GM12878 (cell line): ENCODE data around the gene SHISA9. TPM values are rescaled to one million over a fixed set of nuclear protein-coding genes. Genes with fewer than 3 reads are reported as not detected.

ENCODE experiments used
- ASH2L ChIP-seq: fragments of 300-600, 200-600 bp; sonication (generic); IDR thresholded peaks from 2 replicates; pipeline ENCODE4 v1.6.1; 2017; ENCODE audit warnings: low read depth, mild to moderate bottlenecking, borderline replicate concordance
- CBFB ChIP-seq: IDR thresholded peaks from 2 replicates; pipeline ENCODE4 v1.6.1; 2016; ENCODE audit warnings: antibody characterized with exemption, low read depth
- CREB1 ChIP-seq: IDR thresholded peaks from 2 replicates; pipeline ENCODE4 v1.6.1; 2012; ENCODE audit warnings: low read depth, mild to moderate bottlenecking, inconsistent platforms
- E2F8 ChIP-seq: fragments of 450-650 bp; IDR thresholded peaks from 2 replicates; pipeline ENCODE4 v1.6.1; 2018; ENCODE audit warnings: mild to moderate bottlenecking, low read depth, moderate library complexity; ENCODE audit not compliant: partially characterized antibody
- FOS ChIP-seq: IDR thresholded peaks from 3 replicates; pipeline ENCODE4 v1.6.1; 2011; ENCODE audit warnings: borderline replicate concordance; ENCODE audit not compliant: insufficient read length; ENCODE audit errors: extremely low read depth
- KLF5 ChIP-seq: fragments of 450-650 bp; IDR thresholded peaks from 2 replicates; pipeline ENCODE4 v1.6.1; 2014; ENCODE audit warnings: mild to moderate bottlenecking; ENCODE audit not compliant: partially characterized antibody
- NBN ChIP-seq: fragments of 450-650 bp; IDR thresholded peaks from 2 replicates; pipeline ENCODE4 v1.6.1; 2016
- NFXL1 ChIP-seq: fragments of 450-650 bp; IDR thresholded peaks from 2 replicates; pipeline ENCODE4 v1.6.1; 2017; ENCODE audit warnings: antibody characterized with exemption, mild to moderate bottlenecking, borderline replicate concordance
- NR2C1 ChIP-seq: fragments of 450-650 bp; IDR thresholded peaks from 2 replicates; pipeline ENCODE4 v1.6.1; 2017; ENCODE audit warnings: antibody characterized with exemption, mild to moderate bottlenecking, moderate library complexity
- SPI1 ChIP-seq: IDR thresholded peaks from 2 replicates; pipeline ENCODE4 v1.6.1; 2011; ENCODE audit warnings: low read depth, mild to moderate bottlenecking, low read length, moderate library complexity, borderline replicate concordance; ENCODE audit not compliant: insufficient read depth
- SREBF1 ChIP-seq: IDR thresholded peaks from 2 replicates; pipeline ENCODE4 v1.6.1; 2012; ENCODE audit warnings: mild to moderate bottlenecking, low read length
- SUZ12 ChIP-seq: fragments of 200-600 bp; sonication (generic); IDR thresholded peaks from one replicate; pipeline ENCODE4 v1.6.1; 2018; ENCODE audit warnings: antibody characterized with exemption, mild to moderate bottlenecking; ENCODE audit not compliant: unreplicated experiment
- YY1 ChIP-seq: IDR thresholded peaks from 2 replicates; pipeline ENCODE4 v1.6.1; 2011; ENCODE audit warnings: low read depth, mild to moderate bottlenecking, low read length
- polyA plus RNA-seq, 11 experiments: library from polyadenylated mRNA; depleted of rRNA in 4 of 11; unstranded in 6 of 11; stranded (reverse) in 5 of 11; fragments of >200 nt; fragmentation: Nextera tagmentation in 4 of 11; fragmentation: Illumina TruSeq in 1 of 11; extraction: Ambion mirVana in 4 of 11; extraction: Trizol in 1 of 11; gene quantifications; 1 replicate in 1 of 11; 2 replicates in 10 of 11; pipeline versions ENCODE4 v1.2.1 to v1.2.3, GENCODE V29; 2011 to 2016; ENCODE audit warnings: inconsistent platforms in 2 of 11, missing spikeins in 2 of 11, low read depth in 1 of 11
- total RNA-seq, 4 experiments: library from RNA; depleted of rRNA in 3 of 4; stranded (reverse); fragments of >200 nt in 3 of 4; fragmentation: Illumina TruSeq in 1 of 4; extraction: Trizol in 1 of 4; gene quantifications; 2 replicates each; pipeline versions ENCODE4 v1.2.1 to v1.2.3, GENCODE V29; 2013 to 2021
- TF ChIP-seq, protein P1 (sequence below): IDR thresholded peaks from 2 replicates; pipeline ENCODE4 v1.6.1; 2011; ENCODE audit warnings: borderline replicate concordance, low read depth, mild to moderate bottlenecking, moderate library complexity, mixed read lengths, low read length; ENCODE audit not compliant: insufficient read depth; ENCODE audit errors: extremely low read length
- TF ChIP-seq, protein P2 (sequence below): fragments of 450-650 bp; IDR thresholded peaks from 2 replicates; pipeline ENCODE4 v1.6.1; 2017; ENCODE audit warnings: mild to moderate bottlenecking, moderate library complexity

The SHISA9 gene
- total and polyA plus RNA-seq, 10 of the 15 experiments (the other 5 are each of a cell fraction or from before 2014, with no cell fraction given) = 0.03 to 25.5 (median 0.07) TPM

DNA sequence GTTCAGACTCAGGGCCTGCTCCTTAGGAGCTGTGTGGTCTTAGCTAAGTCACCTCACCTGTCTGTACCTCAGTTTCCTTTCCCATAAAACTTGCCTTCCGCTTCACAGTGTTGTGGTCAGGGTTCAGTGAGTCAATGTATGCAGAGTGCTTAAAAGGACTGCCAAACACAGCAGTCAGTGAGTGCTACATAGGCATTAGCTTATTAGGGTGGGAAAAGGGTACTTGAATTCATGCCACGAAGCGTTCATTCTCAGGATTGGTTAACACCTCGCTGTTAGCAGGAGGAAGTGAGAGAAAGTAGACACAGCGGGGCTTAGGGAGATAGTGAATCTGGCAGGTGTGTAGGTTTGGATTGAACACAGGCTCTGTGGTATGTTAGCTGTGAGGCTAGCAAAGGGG is 155.2 kb downstream of the SHISA9 start (continued):
- peak; percentile 93 for TF ChIP-seq NBN
- TF ChIP-seq ASH2L = no peak
- TF ChIP-seq CREB1 = no peak
- no peak for TF ChIP-seq SUZ12
- no peak for TF ChIP-seq KLF5
- no peak for TF ChIP-seq NR2C1
- no peak for TF ChIP-seq SREBF1
- TF ChIP-seq NFXL1 = no peak
- TF ChIP-seq FOS = no peak
- TF ChIP-seq, protein P1, sequence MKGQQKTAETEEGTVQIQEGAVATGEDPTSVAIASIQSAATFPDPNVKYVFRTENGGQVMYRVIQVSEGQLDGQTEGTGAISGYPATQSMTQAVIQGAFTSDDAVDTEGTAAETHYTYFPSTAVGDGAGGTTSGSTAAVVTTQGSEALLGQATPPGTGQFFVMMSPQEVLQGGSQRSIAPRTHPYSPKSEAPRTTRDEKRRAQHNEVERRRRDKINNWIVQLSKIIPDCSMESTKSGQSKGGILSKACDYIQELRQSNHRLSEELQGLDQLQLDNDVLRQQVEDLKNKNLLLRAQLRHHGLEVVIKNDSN = no peak
- no peak for TF ChIP-seq E2F8
- no peak for TF ChIP-seq CBFB
- peak; percentile 84; the same call in 1 of the 2 replicates for TF ChIP-seq SPI1
- TF ChIP-seq, protein P2, sequence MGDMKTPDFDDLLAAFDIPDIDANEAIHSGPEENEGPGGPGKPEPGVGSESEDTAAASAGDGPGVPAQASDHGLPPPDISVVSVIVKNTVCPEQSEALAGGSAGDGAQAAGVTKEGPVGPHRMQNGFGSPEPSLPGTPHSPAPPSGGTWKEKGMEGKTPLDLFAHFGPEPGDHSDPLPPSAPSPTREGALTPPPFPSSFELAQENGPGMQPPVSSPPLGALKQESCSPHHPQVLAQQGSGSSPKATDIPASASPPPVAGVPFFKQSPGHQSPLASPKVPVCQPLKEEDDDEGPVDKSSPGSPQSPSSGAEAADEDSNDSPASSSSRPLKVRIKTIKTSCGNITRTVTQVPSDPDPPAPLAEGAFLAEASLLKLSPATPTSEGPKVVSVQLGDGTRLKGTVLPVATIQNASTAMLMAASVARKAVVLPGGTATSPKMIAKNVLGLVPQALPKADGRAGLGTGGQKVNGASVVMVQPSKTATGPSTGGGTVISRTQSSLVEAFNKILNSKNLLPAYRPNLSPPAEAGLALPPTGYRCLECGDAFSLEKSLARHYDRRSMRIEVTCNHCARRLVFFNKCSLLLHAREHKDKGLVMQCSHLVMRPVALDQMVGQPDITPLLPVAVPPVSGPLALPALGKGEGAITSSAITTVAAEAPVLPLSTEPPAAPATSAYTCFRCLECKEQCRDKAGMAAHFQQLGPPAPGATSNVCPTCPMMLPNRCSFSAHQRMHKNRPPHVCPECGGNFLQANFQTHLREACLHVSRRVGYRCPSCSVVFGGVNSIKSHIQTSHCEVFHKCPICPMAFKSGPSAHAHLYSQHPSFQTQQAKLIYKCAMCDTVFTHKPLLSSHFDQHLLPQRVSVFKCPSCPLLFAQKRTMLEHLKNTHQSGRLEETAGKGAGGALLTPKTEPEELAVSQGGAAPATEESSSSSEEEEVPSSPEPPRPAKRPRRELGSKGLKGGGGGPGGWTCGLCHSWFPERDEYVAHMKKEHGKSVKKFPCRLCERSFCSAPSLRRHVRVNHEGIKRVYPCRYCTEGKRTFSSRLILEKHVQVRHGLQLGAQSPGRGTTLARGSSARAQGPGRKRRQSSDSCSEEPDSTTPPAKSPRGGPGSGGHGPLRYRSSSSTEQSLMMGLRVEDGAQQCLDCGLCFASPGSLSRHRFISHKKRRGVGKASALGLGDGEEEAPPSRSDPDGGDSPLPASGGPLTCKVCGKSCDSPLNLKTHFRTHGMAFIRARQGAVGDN = no peak
- no peak for TF ChIP-seq YY1
